KMS-11 (cell line): Measurements from ENCODE around the gene RNF220.

Source experiments
- H2AFZ ChIP-seq: fragments of 200-600 bp; sonication (generic); 2 replicates; pipeline ENCODE4 v1.6.1; 2016; ENCODE audit warnings: antibody characterized with exemption, mixed run types, low read depth
- H3K27ac ChIP-seq: fragments of 200-600 bp; sonication (generic); 2 replicates; pipeline ENCODE4 v1.6.1; 2016; ENCODE audit warnings: mild to moderate bottlenecking, mixed run types
- H3K27me3 ChIP-seq: fragments of 200-600 bp; sonication (generic); 2 replicates; pipeline ENCODE4 v1.6.1; 2017; ENCODE audit warnings: mild to moderate bottlenecking, low read depth, mixed run types, moderate library complexity; ENCODE audit not compliant: insufficient read depth
- H3K36me3 ChIP-seq: fragments of 200-600 bp; sonication (generic); 2 replicates; pipeline ENCODE4 v1.6.1; 2017; ENCODE audit warnings: mild to moderate bottlenecking, mixed run types; ENCODE audit not compliant: insufficient read depth
- H3K4me1 ChIP-seq: fragments of 200-600 bp; sonication (generic); 2 replicates; pipeline ENCODE4 v1.6.1; 2016; ENCODE audit warnings: mild to moderate bottlenecking, low read depth, mixed run types; ENCODE audit not compliant: poor library complexity, severe bottlenecking
- H3K4me2 ChIP-seq: fragments of 200-600 bp; sonication (generic); 2 replicates; pipeline ENCODE4 v1.7.0; 2016; ENCODE audit warnings: mild to moderate bottlenecking, mixed run types
- H3K4me3 ChIP-seq: fragments of 200-600 bp; sonication (generic); IDR thresholded peaks from 2 replicates; pipeline ENCODE4 v1.6.1; 2017; ENCODE audit warnings: low read depth, low read length, mixed read lengths; ENCODE audit not compliant: insufficient read depth
- H3K79me2 ChIP-seq: fragments of 200-600 bp; sonication (generic); 2 replicates; pipeline ENCODE4 v1.6.1; 2016; ENCODE audit warnings: low read depth, mixed run types; ENCODE audit not compliant: insufficient read depth
- H3K9ac ChIP-seq: fragments of 200-600 bp; sonication (generic); 2 replicates; pipeline ENCODE4 v1.6.1; 2016; ENCODE audit warnings: mild to moderate bottlenecking, mixed run types
- H4K20me1 ChIP-seq: fragments of 200-600 bp; sonication (generic); 2 replicates; pipeline ENCODE4 v1.6.1; 2016; ENCODE audit warnings: mild to moderate bottlenecking, mixed run types; ENCODE audit not compliant: insufficient read depth
- CTCF ChIP-seq: fragments of 200-600 bp; sonication (generic); conservative IDR thresholded peaks from 2 replicates; pipeline ENCODE4 v1.6.1; 2017; ENCODE audit warnings: low read depth, mild to moderate bottlenecking, antibody characterized with exemption, low read length, moderate library complexity, mixed read lengths

RNF220 gene

GRCh38 chr1:44388551-44388950 is 16.5 kb upstream of the RNF220 start:
- Histone ChIP-seq H3K36me3 (no peaks in the 10 kb centered on the region), H3K9ac (no peak overlapping the region), H2AFZ (no peak overlapping the region), H3K79me2 (no peaks in the 10 kb centered on the region), H3K4me1 (no peaks in the 10 kb centered on the region), H3K4me3 (no peak overlapping the region), H3K27me3 (no peaks in the 10 kb centered on the region), H4K20me1 (no peaks in the 10 kb centered on the region), H3K27ac (no peak overlapping the region), H3K4me2 (no peak overlapping the region)
- no peak for TF ChIP-seq CTCF

- Histone ChIP-seq H2AFZ (no peak overlapping the region), H3K4me2 (no peak overlapping the region), H3K4me1 (no peaks in the 10 kb centered on the region), H3K9ac (no peak overlapping the region), H4K20me1 (no peaks in the 10 kb centered on the region), H3K27ac (no peak overlapping the region), H3K36me3 (no peaks in the 10 kb centered on the region), H3K79me2 (no peaks in the 10 kb centered on the region), H3K27me3 (no peaks in the 10 kb centered on the region), H3K4me3 (no peak overlapping the region)
- TF ChIP-seq CTCF, result no peak
These were observed 15.6 kb upstream of the RNF220 start for GRCh38 chr1:44389437-44389836.

DNA sequence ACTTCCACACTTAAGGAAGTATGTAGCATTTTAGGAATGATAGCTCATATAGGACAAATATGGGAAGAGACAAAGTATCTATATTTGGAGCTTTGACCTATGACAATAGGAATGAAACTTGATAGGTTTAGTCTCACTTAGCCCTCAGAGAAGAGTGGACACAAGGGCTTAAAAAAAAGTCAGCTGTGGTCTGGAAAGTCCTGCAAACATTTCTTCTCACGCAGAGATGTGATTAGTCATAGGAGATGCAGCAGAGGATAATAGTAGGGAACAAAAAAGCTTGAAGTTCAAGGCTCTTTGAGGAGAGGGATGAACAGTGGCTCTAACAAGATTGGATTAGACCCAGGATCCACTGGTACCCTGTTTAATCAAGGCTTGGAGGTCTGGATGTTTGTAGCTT is 14.8 kb upstream of the RNF220 start:
- Histone ChIP-seq H3K4me2 (no peak overlapping the region), H4K20me1 (no peaks in the 10 kb centered on the region), H3K4me3 (no peak overlapping the region), H3K36me3 (no peaks in the 10 kb centered on the region), H3K4me1 (no peaks in the 10 kb centered on the region), H3K27me3 (no peaks in the 10 kb centered on the region), H3K9ac (no peak overlapping the region), H3K27ac (no peak overlapping the region), H3K79me2 (no peaks in the 10 kb centered on the region), H2AFZ (no peak overlapping the region)
- TF ChIP-seq CTCF, result no peak

- Histone ChIP-seq H3K27ac (no peak overlapping the region), H4K20me1 (no peaks in the 10 kb centered on the region), H3K4me3 (no peak overlapping the region), H3K4me1 (peaks cover 7% of the 10 kb centered on the region), H3K79me2 (no peaks in the 10 kb centered on the region), H2AFZ (no peak overlapping the region), H3K4me2 (no peak overlapping the region), H3K27me3 (no peaks in the 10 kb centered on the region), H3K9ac (no peak overlapping the region), H3K36me3 (no peaks in the 10 kb centered on the region)
- no peak for TF ChIP-seq CTCF
These were observed 3.5 kb upstream of the RNF220 start for GRCh38 chr1:44401256-44402228.
